ENCODE results near the gene SUN2. TPM values are rescaled to one million over a fixed set of nuclear protein-coding genes. Genes with fewer than 3 reads are reported as not detected.

The SUN2 gene
- total RNA-seq, 4 donors from 2014 or later: 118 to 285 (median 175) TPM

DNA sequence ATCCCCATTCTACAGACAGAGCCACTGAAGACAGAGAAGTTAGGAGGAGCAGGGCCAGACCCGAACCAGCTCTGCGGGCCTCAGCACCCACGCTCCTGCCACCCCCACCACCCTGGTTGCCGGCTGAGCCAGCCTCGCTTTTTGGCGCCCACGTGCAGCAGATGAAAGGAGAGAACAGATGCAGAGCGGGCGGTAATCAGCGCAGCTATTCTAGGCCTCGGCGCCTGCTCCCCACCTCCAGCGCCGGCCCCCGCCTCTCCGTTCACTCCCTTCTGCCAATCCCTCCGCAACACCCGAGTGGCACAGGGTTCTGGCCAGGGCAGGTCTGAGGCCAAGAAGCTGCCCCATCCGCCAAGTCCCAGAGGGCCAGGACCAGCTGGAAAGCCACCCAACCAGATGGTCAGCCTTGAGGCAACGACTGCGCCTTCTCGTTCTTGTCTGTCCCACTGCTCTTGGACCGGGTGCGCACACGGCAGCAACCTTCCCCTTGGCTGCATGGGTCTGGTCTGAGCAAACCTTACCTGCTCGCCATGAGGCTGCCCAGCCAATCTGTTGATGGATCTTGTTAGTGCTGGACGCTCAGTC is 21.4 kb upstream of the SUN2 start:
- no peak overlapping the region for H3K27ac ChIP-seq
- TF ChIP-seq POLR2A (IDR thresholded peaks at IDR 0.05): no peak
- TF ChIP-seq, protein P1, sequence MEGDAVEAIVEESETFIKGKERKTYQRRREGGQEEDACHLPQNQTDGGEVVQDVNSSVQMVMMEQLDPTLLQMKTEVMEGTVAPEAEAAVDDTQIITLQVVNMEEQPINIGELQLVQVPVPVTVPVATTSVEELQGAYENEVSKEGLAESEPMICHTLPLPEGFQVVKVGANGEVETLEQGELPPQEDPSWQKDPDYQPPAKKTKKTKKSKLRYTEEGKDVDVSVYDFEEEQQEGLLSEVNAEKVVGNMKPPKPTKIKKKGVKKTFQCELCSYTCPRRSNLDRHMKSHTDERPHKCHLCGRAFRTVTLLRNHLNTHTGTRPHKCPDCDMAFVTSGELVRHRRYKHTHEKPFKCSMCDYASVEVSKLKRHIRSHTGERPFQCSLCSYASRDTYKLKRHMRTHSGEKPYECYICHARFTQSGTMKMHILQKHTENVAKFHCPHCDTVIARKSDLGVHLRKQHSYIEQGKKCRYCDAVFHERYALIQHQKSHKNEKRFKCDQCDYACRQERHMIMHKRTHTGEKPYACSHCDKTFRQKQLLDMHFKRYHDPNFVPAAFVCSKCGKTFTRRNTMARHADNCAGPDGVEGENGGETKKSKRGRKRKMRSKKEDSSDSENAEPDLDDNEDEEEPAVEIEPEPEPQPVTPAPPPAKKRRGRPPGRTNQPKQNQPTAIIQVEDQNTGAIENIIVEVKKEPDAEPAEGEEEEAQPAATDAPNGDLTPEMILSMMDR (IDR thresholded peaks at IDR 0.05): no peak
- no peaks in the 10 kb centered on the region for H3K9me3 ChIP-seq
- H3K4me3 ChIP-seq: no peak overlapping the region
- H3K4me1 ChIP-seq: peaks cover 0 to 5% of the 10 kb centered on the region in 2 donors
- H3K36me3 ChIP-seq: no peaks in the 10 kb centered on the region
- intact Hi-C loops (cut with DNase I; ENCODE audit: low total_unique reads): no loop called here
- no peaks in the 10 kb centered on the region for H3K27me3 ChIP-seq
- no peak for DNase-seq

DNA sequence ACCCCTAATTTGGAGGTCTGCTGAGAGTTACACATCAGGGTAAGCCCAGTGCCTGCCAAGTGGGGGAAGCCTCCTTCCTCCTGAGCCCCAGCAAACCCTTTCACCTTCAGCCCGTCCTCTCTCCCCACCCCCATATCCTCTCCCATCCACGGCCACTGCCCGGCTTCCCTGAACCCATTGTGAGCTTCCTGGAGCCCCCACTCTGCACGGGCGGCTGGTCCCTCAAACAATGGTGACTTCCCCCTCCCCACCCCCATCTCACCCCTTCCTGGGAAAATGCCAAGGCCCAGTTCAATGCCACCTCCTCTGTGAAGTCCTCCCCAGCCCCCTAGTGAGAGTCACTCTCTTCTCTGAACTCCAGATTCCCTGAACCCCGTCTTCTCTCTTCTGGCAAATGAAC is 20.3 kb upstream of the SUN2 start:
- Histone ChIP-seq H3K27ac (no peak overlapping the region), H3K27me3 (no peaks in the 10 kb centered on the region), H3K4me1 (no peaks in the 10 kb centered on the region), H3K36me3 (no peaks in the 10 kb centered on the region), H3K9me3 (no peaks in the 10 kb centered on the region), H3K4me3 (no peak overlapping the region)
- DNase-seq: no peak
- intact Hi-C loops (cut with DNase I; ENCODE audit: low total_unique reads): no loop called here
- TF ChIP-seq, protein P1 (IDR thresholded peaks at IDR 0.05): no peak
- TF ChIP-seq POLR2A (IDR thresholded peaks at IDR 0.05): no peak

DNA sequence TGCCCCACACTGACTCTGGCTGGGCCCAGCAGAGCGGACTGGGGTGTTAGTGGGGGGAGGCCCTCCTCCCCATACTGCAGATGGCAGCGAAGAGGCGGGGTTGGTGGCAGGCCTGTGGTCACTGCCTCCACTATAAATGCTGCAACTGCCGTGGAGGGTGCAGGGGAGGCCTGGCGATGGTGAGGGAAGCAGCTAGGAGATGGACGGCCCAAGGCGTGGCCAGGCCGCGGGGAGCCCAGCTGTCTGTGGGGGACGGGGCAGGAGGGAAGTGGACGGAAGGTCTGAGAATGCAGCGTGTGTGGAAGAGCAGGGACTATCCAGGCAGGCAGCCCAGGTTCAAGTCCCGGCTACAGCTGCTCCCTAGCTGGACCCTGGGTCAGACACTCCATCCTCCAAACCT is 19.9 kb upstream of the SUN2 start:
- no peaks in the 10 kb centered on the region for H3K9me3 ChIP-seq
- no peak overlapping the region for H3K4me3 ChIP-seq
- TF ChIP-seq, protein P1 (IDR thresholded peaks at IDR 0.05): no peak
- no peak for TF ChIP-seq POLR2A (IDR thresholded peaks at IDR 0.05)
- no peaks in the 10 kb centered on the region for H3K27me3 ChIP-seq
- no peaks in the 10 kb centered on the region for H3K4me1 ChIP-seq
- H3K36me3 ChIP-seq: no peaks in the 10 kb centered on the region
- intact Hi-C loops (cut with DNase I; ENCODE audit: low total_unique reads): no loop called here
- H3K27ac ChIP-seq: no peak overlapping the region
- DNase-seq: no peak

DNA sequence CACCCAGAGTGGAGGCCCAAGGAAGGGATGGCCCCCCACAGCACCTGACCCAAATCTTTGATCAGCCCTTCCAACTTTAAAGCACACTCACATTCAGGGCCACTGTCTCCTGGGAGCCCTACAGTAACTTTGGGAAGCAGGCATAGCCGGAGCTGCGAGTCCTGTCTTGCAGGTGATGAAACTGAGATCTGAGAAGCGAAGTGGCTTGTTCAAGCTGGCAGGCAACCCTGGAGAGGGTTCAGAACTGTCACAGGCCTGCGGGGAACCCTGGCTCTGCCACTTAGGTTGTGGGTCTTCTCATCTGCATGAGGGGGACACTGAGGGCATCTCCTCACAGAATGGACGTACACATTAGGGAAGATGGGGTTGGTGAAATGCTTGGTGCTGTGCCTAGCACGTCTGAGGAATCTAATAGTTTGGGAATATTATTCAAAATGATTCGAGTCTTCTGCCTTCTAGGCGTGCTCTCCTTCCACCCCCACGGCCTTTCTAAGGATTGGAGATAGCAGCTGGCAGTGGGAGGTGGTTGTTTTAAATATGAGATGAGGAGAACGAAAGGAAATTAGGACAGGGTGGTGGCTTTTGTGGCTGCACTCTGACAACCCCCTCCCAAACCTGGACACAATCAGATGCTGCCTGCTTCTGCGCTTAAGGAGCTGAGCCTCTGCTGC is 18.8 kb upstream of the SUN2 start:
- Histone ChIP-seq H3K27me3 (no peaks in the 10 kb centered on the region), H3K4me3 (no peak overlapping the region), H3K4me1 (no peaks in the 10 kb centered on the region), H3K27ac (no peak overlapping the region), H3K9me3 (no peaks in the 10 kb centered on the region), H3K36me3 (no peaks in the 10 kb centered on the region)
- DNase-seq: no peak
- intact Hi-C loops (cut with DNase I; ENCODE audit: low total_unique reads): no loop called here
- TF ChIP-seq POLR2A (IDR thresholded peaks at IDR 0.05): no peak
- TF ChIP-seq, protein P1 (IDR thresholded peaks at IDR 0.05): no peak

DNA sequence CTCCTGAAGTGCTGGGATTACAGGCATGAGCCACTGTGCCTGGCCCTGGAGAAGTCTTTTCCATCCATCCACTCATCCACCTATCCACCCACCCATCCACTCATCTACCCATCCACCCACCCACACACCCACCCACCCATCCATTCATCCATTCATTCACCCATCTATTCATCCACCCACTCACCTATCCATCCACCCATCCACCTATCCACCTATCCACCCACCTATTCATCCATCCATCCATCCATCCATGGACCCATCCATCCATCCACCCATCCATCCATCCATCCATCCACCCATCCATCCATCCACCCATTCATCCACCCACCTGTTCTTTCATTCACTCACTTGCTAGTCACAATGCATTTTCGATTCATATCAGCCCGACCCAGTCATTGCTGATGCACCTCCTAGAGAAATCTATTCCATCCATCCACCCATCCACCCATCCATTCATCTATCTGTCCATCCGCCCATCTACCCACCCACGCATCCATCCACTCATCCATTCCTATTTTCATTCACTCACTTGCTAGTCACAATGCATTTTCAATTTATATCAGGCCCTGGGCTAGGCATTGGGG is 17.7 kb upstream of the SUN2 start:
- intact Hi-C loops (cut with DNase I; ENCODE audit: low total_unique reads): no loop called here
- DNase-seq: no peak
- Histone ChIP-seq H3K27ac (no peak overlapping the region), H3K4me3 (no peak overlapping the region), H3K27me3 (no peaks in the 10 kb centered on the region), H3K9me3 (no peaks in the 10 kb centered on the region), H3K4me1 (no peaks in the 10 kb centered on the region), H3K36me3 (no peaks in the 10 kb centered on the region)
- no peak for TF ChIP-seq POLR2A (IDR thresholded peaks at IDR 0.05)
- TF ChIP-seq, protein P1 (IDR thresholded peaks at IDR 0.05): no peak

Measured in uterus (tissue), 4 donors.